Vagina (tissue), 2 donors: Measurements from ENCODE around the gene DUSP22. TPM values are rescaled to one million over a fixed set of nuclear protein-coding genes. Genes with fewer than 3 reads are reported as not detected.
"Not testable (repeated sequence)": the region's sequence is repeated elsewhere in the genome, so short reads cannot be mapped to it uniquely, and the experiment has no call there.

Experiments
- DNase-seq, 2 donors: peaks; one replicate each; pipeline ENCODE4 v3.0.0-alpha.2; 2017; ENCODE audit errors: extremely low spot score in 2 of 2
- H3K27ac ChIP-seq: fragments of 200-600 bp; sonication (generic); one replicate; pipeline ENCODE4 v1.5.1; 2019
- H3K27me3 ChIP-seq: fragments of 200-600 bp; sonication (generic); one replicate; pipeline ENCODE4 v1.5.1; 2019
- H3K36me3 ChIP-seq, 2 donors: fragments of 200-600 bp; sonication (generic); one replicate each; pipeline ENCODE4 v1.5.1; 2017 to 2019
- H3K4me1 ChIP-seq: fragments of 200-600 bp; sonication (generic); one replicate; pipeline ENCODE4 v1.5.1; 2019
- H3K4me3 ChIP-seq, 2 donors: fragments of 200-600 bp; sonication (generic); 1 replicate in 1 of 2; 2 replicates in 1 of 2; pipeline ENCODE4 v1.5.1; 2016 to 2019
- H3K9me3 ChIP-seq: fragments of 200-600 bp; sonication (generic); one replicate; pipeline ENCODE4 v1.5.1; 2019
- POLR2A ChIP-seq, 2 donors: fragments of 450-650 bp; IDR thresholded peaks; one replicate each; pipeline ENCODE4 v1.6.1; 2017; ENCODE audit warnings: antibody characterized with exemption in 2 of 2, mild to moderate bottlenecking in 2 of 2, moderate library complexity in 2 of 2
- POLR2AphosphoS5 ChIP-seq, 2 donors: sonication (generic); formaldehyde crosslinking; IDR thresholded peaks; one replicate each; pipeline ENCODE4 v1.9.0; 2017; ENCODE audit warnings: antibody characterized with exemption in 2 of 2, mild to moderate bottlenecking in 2 of 2, low read depth in 1 of 2; ENCODE audit not compliant: insufficient read depth in 1 of 2
- intact Hi-C: fragments of 100-400 bp; cut with DNase I; formaldehyde crosslinking; loops from one replicate; pipeline ENCODE4 v1.15.1; 2023
- total RNA-seq: library from RNA; depleted of rRNA; stranded (reverse); fragments of >200 nt; gene quantifications from one replicate; pipeline ENCODE4 v1.2.3, GENCODE V29; 2016
- TF ChIP-seq, protein P1 (sequence below), 3 experiments: fragments of 450-650 bp in 2 of 3; fragments of 200-600 bp in 1 of 3; sonication (generic) in 1 of 3; IDR thresholded peaks; one replicate each; pipeline ENCODE4 v1.5.1; 2017 to 2019; ENCODE audit warnings: antibody characterized with exemption in 3 of 3, mild to moderate bottlenecking in 2 of 3, moderate library complexity in 2 of 3

Gene DUSP22
- total RNA-seq, 1 donor from 2014 or later, result 57.5 TPM

DNA sequence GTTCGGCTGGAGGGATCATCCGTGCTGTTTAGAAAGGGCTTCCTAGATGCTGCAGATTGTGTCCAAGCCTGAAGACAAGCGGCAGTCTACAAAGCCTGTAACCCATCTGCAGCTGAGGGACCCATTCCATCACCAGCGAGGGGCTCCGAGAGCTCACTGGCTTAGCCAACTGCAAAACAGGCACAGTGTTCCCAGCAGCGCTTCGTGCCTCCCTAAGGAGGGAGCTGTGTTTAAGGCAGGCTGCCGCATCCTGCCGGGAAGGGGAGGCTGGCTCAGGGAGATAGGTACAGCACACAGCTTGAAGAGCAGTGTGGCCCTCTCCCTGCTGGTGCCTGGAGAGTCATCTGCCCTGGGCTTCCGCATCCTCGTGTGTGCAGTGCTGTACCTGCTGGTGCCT lies 32.4 kb downstream of the DUSP22 start:
- DNase-seq, result no peak
- peaks cover 32% of the 10 kb centered on the region for H3K4me1 ChIP-seq
- H3K27ac ChIP-seq, result no peak overlapping the region
- TF ChIP-seq, protein P1, sequence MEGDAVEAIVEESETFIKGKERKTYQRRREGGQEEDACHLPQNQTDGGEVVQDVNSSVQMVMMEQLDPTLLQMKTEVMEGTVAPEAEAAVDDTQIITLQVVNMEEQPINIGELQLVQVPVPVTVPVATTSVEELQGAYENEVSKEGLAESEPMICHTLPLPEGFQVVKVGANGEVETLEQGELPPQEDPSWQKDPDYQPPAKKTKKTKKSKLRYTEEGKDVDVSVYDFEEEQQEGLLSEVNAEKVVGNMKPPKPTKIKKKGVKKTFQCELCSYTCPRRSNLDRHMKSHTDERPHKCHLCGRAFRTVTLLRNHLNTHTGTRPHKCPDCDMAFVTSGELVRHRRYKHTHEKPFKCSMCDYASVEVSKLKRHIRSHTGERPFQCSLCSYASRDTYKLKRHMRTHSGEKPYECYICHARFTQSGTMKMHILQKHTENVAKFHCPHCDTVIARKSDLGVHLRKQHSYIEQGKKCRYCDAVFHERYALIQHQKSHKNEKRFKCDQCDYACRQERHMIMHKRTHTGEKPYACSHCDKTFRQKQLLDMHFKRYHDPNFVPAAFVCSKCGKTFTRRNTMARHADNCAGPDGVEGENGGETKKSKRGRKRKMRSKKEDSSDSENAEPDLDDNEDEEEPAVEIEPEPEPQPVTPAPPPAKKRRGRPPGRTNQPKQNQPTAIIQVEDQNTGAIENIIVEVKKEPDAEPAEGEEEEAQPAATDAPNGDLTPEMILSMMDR (IDR thresholded peaks at IDR 0.05), result no peak
- TF ChIP-seq POLR2A (IDR thresholded peaks at IDR 0.05) (no peak), POLR2AphosphoS5 (IDR thresholded peaks at IDR 0.05; ENCODE audit: insufficient read depth in 1 of 2, low read depth in 1 of 2) (no peak)
- no peaks in the 10 kb centered on the region for H3K36me3 ChIP-seq
- intact Hi-C loops, result no loop called here
- H3K4me3 ChIP-seq, result no peak overlapping the region
- no peaks in the 10 kb centered on the region for H3K27me3 ChIP-seq
- H3K9me3 ChIP-seq, result no peaks in the 10 kb centered on the region

DNA sequence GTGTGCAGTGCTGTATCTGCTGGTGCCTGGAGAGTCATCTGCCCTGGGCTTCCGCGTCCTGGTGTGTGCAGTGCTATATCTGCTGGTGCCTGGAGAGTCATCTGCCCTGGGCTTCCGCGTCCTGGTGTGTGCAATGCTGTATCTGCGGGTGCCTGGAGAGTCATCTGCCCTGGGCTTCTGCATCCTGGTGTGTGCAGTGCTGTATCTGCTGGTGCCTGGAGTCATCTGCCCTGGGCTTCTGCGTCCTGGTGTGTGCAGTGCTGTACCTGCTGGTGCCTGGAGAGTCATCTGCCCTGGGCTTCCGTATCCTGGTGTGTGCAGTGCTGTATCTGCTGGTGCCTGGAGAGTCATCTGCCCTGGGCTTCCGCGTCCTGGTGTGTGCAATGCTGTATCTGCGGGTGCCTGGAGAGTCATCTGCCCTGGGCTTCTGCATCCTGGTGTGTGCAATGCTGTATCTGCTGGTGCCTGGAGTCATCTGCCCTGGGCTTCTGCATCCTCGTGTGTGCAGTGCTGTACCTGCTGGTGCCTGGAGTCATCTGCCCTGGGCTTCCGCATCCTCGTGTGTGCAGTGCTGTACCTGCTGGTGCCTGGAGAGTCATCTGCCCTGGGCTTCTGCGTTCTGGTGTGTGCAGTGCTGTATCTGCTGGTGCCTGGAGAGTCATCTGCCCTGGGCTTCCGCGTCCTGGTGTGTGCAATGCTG lies 33.0 kb downstream of the DUSP22 start:
- H3K9me3 ChIP-seq, H3K27me3 ChIP-seq, H3K27ac ChIP-seq, intact Hi-C loops, H3K36me3 ChIP-seq, H3K4me3 ChIP-seq, DNase-seq: not testable (repeated sequence)
- H3K4me1 ChIP-seq, result peaks cover 32% of the 10 kb centered on the region

DNA sequence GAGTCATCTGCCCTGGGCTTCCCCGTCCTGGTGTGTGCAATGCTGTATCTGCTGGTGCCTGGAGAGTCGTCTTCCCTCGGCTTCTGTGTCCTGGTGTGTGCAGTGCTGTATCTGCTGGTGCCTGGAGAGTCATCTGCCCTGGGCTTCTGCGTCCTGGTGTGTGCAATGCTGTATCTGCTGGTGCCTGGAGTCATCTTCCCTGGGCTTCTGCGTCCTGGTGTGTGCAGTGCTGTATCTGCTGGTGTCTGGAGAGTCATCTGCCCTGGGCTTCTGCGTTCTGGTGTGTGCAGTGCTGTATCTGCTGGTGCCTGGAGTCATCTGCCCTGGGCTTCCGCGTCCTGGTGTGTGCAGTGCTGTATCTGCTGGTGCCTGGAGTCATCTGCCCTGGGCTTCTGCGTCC lies 33.8 kb downstream of the DUSP22 start:
- DNase-seq, H3K9me3 ChIP-seq, H3K27me3 ChIP-seq, H3K4me3 ChIP-seq, H3K27ac ChIP-seq, intact Hi-C loops, H3K36me3 ChIP-seq: not testable (repeated sequence)
- peaks cover 32% of the 10 kb centered on the region for H3K4me1 ChIP-seq

DNA sequence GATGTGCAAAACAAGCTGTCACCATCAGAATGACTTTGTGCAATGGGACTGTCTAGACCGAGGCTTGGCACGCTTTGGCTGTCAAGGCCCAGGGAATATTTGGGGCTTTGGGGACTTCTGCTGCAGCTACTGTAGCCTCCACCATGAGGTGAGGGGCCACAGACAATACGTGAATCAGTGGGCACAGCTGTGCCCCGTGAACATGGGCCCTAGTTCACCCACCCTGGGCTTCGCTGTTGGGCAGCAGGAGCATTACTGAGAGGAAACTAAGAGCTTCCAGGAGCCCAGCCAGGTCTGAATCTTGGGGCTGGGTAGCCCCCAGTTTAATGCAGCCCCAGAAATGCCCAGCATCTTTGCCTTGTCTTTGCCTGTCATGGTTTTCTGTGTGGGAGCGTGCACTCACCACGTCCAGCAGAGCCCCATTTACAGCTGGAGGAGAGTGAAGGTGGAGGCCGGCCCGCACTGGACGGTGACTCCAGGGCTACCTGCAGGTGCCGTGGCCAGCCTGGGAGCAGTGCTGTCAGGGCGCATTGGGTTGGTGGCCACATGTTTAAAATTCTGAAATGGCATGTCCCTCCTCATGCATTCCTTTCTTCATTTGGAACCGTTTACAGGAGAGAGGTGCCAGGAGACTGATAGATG lies 34.7 kb downstream of the DUSP22 start:
- H3K4me3 ChIP-seq, result no peak overlapping the region
- intact Hi-C loops, result no loop called here

DNA sequence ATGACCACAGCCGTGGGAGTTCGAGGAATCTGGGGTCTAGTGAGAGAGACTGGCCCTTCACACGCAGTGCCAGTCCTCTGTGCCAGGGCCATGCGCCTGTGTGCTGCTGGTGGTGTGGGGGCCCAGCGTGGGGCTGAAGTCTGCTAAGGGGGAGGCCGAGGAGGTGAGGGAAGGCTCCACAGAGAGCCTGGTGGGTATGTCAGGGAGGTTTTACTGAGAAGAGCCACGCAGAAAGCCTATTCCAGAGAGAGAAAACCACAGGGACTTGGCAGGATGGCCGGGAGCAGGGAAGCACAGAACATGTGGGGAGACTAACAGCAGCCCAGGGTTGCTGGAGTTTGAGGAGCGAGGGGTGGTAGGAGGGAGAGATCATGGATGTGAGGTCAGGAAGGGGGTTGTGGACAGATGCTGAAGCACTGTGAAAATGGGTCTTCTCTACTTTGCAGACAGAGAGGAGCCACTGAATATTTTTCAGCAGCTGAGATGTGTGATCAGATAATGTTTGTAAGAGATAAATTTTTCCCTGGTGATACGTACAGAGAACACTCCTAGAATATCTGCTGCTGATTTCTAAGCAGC lies 35.3 kb downstream of the DUSP22 start:
- Histone ChIP-seq H3K27ac (no peak overlapping the region), H3K27me3 (no peaks in the 10 kb centered on the region), H3K4me1 (peaks cover 34% of the 10 kb centered on the region), H3K9me3 (no peaks in the 10 kb centered on the region), H3K36me3 (no peaks in the 10 kb centered on the region), H3K4me3 (no peak overlapping the region)
- intact Hi-C loops, result no loop called here
- DNase-seq, result no peak
- TF ChIP-seq POLR2AphosphoS5 (IDR thresholded peaks at IDR 0.05; ENCODE audit: insufficient read depth in 1 of 2, low read depth in 1 of 2) (no peak), POLR2A (IDR thresholded peaks at IDR 0.05) (no peak)
- TF ChIP-seq, protein P1 (IDR thresholded peaks at IDR 0.05), result no peak

More for the DNA sequence above, 34.7 kb downstream of the DUSP22 start:
- Histone ChIP-seq H3K27me3 (no peaks in the 10 kb centered on the region), H3K4me1 (peaks cover 34% of the 10 kb centered on the region), H3K27ac (no peak overlapping the region), H3K36me3 (no peaks in the 10 kb centered on the region), H3K9me3 (no peaks in the 10 kb centered on the region)
- DNase-seq, result no peak
- TF ChIP-seq, protein P1 (IDR thresholded peaks at IDR 0.05), result no peak
- TF ChIP-seq POLR2AphosphoS5 (IDR thresholded peaks at IDR 0.05; ENCODE audit: insufficient read depth in 1 of 2, low read depth in 1 of 2) (no peak), POLR2A (IDR thresholded peaks at IDR 0.05) (no peak)

DNA sequence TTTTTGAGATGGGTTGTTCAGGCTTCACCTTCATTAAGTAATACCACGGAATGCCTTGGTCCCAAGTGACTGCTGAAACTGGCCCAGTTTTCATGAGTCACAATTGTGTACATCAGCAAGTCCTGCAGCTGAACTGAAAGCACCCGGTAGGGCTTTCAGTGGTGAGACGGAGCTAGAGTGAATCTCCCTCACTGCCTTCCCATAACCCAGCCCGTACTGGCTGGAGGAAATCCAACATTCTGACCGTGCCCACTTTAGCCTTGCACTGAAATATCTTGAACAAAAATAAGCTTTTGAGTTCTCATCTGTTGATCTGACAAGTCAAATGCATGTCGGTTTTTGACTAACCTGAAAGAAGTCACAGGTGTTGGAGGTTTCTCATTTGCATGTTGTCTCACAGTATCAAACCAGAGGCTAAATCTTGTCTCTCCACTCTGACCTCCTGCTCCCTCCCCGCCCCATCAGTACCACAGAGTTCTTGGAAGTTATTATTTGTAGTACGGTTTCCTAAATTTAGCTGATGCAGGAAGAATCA lies 35.9 kb downstream of the DUSP22 start:
- no peak overlapping the region for H3K27ac ChIP-seq
- intact Hi-C loops, result no loop called here
- peaks cover 34% of the 10 kb centered on the region for H3K4me1 ChIP-seq
- H3K9me3 ChIP-seq, result no peaks in the 10 kb centered on the region
- H3K4me3 ChIP-seq, result no peak overlapping the region
- no peak for DNase-seq
- no peaks in the 10 kb centered on the region for H3K36me3 ChIP-seq
- no peaks in the 10 kb centered on the region for H3K27me3 ChIP-seq
- TF ChIP-seq POLR2AphosphoS5 (IDR thresholded peaks at IDR 0.05; ENCODE audit: insufficient read depth in 1 of 2, low read depth in 1 of 2), result peak in 1 of 2 donors; percentile 46
- TF ChIP-seq, protein P1 (IDR thresholded peaks at IDR 0.05), result no peak
